Testis (tissue), 3 donors: ENCODE data around the gene SMAD1. TPM values are rescaled to one million over a fixed set of nuclear protein-coding genes. Genes with fewer than 3 reads are reported as not detected.

Experiments used
- DNase-seq: peaks from one replicate; pipeline ENCODE4 v3.0.0-alpha.2; 2019
- H3K27ac ChIP-seq, 2 donors: fragments of 200-600 bp; sonication (generic); one replicate each; pipeline ENCODE4 v1.5.1; 2019
- H3K27me3 ChIP-seq: fragments of 200-600 bp; sonication (generic); one replicate; pipeline ENCODE4 v1.5.1; 2019
- H3K36me3 ChIP-seq: fragments of 200-600 bp; sonication (generic); one replicate; pipeline ENCODE4 v1.5.1; 2017; ENCODE audit warnings: low read depth; ENCODE audit errors: missing control alignments
- H3K4me1 ChIP-seq: fragments of 200-600 bp; sonication (generic); one replicate; pipeline ENCODE4 v1.5.1; 2019
- H3K4me3 ChIP-seq, 2 donors: fragments of 200-600 bp; sonication (generic); one replicate each; pipeline ENCODE4 v1.5.1; 2017 to 2019
- H3K9me3 ChIP-seq: fragments of 200-600 bp; sonication (generic); one replicate; pipeline ENCODE4 v1.5.1; 2017
- CTCF ChIP-seq, 3 experiments: fragments of 450-650 bp in 2 of 3; fragments of 200-600 bp in 1 of 3; sonication (generic) in 1 of 3; IDR thresholded peaks; one replicate each; pipeline ENCODE4 v1.5.1; 2016 to 2019; ENCODE audit warnings: antibody characterized with exemption in 3 of 3, mild to moderate bottlenecking in 2 of 3, moderate library complexity in 1 of 3
- POLR2A ChIP-seq: fragments of 450-650 bp; IDR thresholded peaks from one replicate; pipeline ENCODE4 v1.6.1; 2017; ENCODE audit warnings: antibody characterized with exemption, mild to moderate bottlenecking, moderate library complexity
- WGBS, 2 donors: methylation state at CpG; one replicate each; pipeline ENCODE4 v1.1.5; 2018; 5-methylcytosine and 5-hydroxymethylcytosine counted together
- intact Hi-C: fragments of 100-400 bp; cut with DNase I; formaldehyde crosslinking; loops from one replicate; pipeline ENCODE4 v1.15.1; 2023; ENCODE audit warnings: low total_unique reads
- polyA plus RNA-seq: library from polyadenylated mRNA; stranded (reverse); fragments of 350-450 nt; fragmentation: Illumina TruSeq; extraction: RNeasy Lipid Tissue Mini Kit (QIAGEN cat#74804); gene quantifications from one replicate; pipeline ENCODE4 v1.2.3, GENCODE V29; 2014; ENCODE audit warnings: low read depth, low replicate concordance; ENCODE audit not compliant: insufficient read depth
- total RNA-seq, 2 donors: library from RNA; depleted of rRNA; stranded (reverse); fragments of >200 nt; gene quantifications; one replicate each; pipeline ENCODE4 v1.2.3, GENCODE V29; 2016

The SMAD1 gene
- total and polyA plus RNA-seq, 3 donors from 2014 or later, result 29.6 to 37.6 (median 30.1) TPM

GRCh38 chr4:145525291-145525740 is 43.7 kb downstream of the SMAD1 start:
- 48 to 50% methylated on average over 1 of the region's 1 CpG for WGBS, 2 donors
- TF ChIP-seq POLR2A (no peak), CTCF (IDR thresholded peaks at IDR 0.05) (no peak)
- no peaks in the 10 kb centered on the region for H3K27me3 ChIP-seq
- no peak overlapping the region for H3K4me3 ChIP-seq
- no peak for DNase-seq
- H3K4me1 ChIP-seq, result no peaks in the 10 kb centered on the region
- no peaks in the 10 kb centered on the region for H3K36me3 ChIP-seq
- no peak overlapping the region for H3K27ac ChIP-seq
- intact Hi-C loops, result no loop called here
- no peaks in the 10 kb centered on the region for H3K9me3 ChIP-seq

DNA sequence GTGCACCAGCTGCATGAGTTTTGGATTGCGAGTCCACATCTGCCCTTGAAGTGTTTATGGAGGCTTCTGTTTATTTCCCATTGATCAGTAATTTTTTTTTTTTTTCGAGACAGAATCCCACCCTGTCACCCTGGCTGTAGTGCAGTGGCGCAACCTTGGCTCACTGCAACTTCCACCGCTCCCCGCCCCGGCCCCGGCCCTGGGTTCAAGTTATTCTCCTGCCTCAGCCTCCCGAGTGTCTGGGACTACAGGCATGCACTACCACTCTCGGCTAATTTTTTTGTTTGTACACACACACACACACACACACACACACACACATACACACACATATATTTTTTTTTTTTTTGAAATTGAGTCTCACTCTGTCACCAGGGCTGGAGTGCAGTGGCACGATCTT is 46.1 kb downstream of the SMAD1 start:
- Histone ChIP-seq H3K9me3 (no peaks in the 10 kb centered on the region), H3K27ac (no peak overlapping the region), H3K4me3 (no peak overlapping the region), H3K4me1 (no peaks in the 10 kb centered on the region), H3K36me3 (no peaks in the 10 kb centered on the region), H3K27me3 (no peaks in the 10 kb centered on the region)
- intact Hi-C loops, result no loop called here
- no peak for DNase-seq
- no peak for TF ChIP-seq POLR2A
- TF ChIP-seq CTCF (IDR thresholded peaks at IDR 0.05), result no peak
- WGBS, 2 donors, result 90 to 92% methylated on average over 10 of the region's 10 CpGs

GRCh38 chr4:145528601-145529000 is 46.9 kb downstream of the SMAD1 start:
- DNase-seq, result no peak
- no peaks in the 10 kb centered on the region for H3K4me1 ChIP-seq
- no peaks in the 10 kb centered on the region for H3K27me3 ChIP-seq
- no peak overlapping the region for H3K4me3 ChIP-seq
- H3K9me3 ChIP-seq, result no peaks in the 10 kb centered on the region
- TF ChIP-seq POLR2A (no peak), CTCF (IDR thresholded peaks at IDR 0.05) (no peak)
- 85 to 95% methylated on average over 3 of the region's 3 CpGs for WGBS, 2 donors
- H3K27ac ChIP-seq, result no peak overlapping the region
- intact Hi-C loops, result no loop called here
- H3K36me3 ChIP-seq, result no peaks in the 10 kb centered on the region

- Histone ChIP-seq H3K9me3 (no peaks in the 10 kb centered on the region), H3K36me3 (no peaks in the 10 kb centered on the region), H3K4me3 (no peak overlapping the region), H3K4me1 (no peaks in the 10 kb centered on the region), H3K27ac (no peak overlapping the region), H3K27me3 (no peaks in the 10 kb centered on the region)
- intact Hi-C loops, result no loop called here
- 79 to 89% methylated on average over 2 of the region's 2 CpGs for WGBS, 2 donors
- TF ChIP-seq CTCF (IDR thresholded peaks at IDR 0.05) (no peak), POLR2A (no peak)
- DNase-seq, result no peak
These were observed 48.5 kb downstream of the SMAD1 start for GRCh38 chr4:145530189-145530588.

GRCh38 chr4:145530662-145531061 is 49.0 kb downstream of the SMAD1 start:
- Histone ChIP-seq H3K9me3 (no peaks in the 10 kb centered on the region), H3K27ac (no peak overlapping the region), H3K4me3 (no peak overlapping the region), H3K27me3 (no peaks in the 10 kb centered on the region), H3K36me3 (no peaks in the 10 kb centered on the region), H3K4me1 (no peaks in the 10 kb centered on the region)
- TF ChIP-seq CTCF (IDR thresholded peaks at IDR 0.05) (no peak), POLR2A (no peak)
- intact Hi-C loops, result no loop called here
- no peak for DNase-seq
- 83 to 94% methylated on average over 1 of the region's 1 CpG for WGBS, 2 donors
